ENCODE measurements around the gene SORCS2.

SORCS2 gene

GRCh38 chr4:7631288-7632014, 439.1 kb downstream of the SORCS2 start:
- no peak for DNase-seq

GRCh38 chr4:7632341-7632740, 440.0 kb downstream of the SORCS2 start:
- DNase-seq: no peak

DNA sequence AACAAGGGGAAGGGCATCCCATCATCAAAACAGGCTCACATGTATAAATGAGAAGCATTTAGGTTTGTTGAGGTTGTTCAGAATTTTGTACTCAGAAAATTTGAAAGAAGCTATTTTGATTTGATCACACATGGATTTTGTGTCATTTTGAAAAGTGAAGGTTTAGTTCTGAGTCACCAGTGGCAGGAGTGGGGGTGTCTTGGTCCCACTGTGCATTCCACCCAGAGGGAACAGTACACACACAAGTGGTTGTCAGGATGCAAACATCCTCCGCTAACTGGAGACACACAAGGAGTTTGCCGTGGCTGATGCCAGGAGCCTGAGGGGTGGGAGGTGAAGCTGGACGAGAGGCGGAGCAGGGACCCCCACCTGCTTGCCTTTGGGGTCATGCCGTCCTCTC, 440.6 kb downstream of the SORCS2 start:
- no peak for DNase-seq

DNA sequence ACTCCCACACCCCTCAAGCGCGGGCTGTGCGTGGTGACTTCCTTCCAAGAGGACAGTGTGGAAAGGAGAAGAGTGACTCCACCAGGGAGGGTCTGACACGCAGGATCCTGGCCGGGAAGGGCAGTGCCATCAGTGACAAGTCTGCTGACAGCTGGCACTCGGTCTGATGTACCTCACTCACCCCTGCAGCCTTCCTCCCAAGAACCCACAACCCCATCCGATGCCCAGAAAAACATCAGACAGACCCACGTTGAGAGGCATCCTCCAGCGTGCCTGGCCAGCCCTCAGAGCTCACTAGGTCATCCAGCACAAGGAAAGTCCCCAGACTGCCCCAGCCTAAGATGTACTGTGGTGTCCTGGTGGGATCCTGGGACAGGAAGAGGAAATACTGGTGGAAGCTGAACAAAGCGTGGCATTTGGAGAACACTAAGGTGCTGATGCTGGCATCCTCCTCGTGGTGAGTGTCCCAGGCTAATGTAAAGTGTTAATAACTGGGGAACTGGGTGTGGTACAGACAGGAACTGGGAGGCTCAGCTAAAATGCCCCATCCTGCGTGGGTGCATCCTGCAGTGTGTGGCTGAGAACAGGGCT, 442.4 kb downstream of the SORCS2 start:
- DNase-seq: no peak

GRCh38 chr4:7635445-7636239, 443.3 kb downstream of the SORCS2 start:
- no peak for DNase-seq

- no peak for DNase-seq
Observed at GRCh38 chr4:7636240-7636508, 443.8 kb downstream of the SORCS2 start.

- no peak for DNase-seq
Observed at GRCh38 chr4:7637139-7637538, 444.8 kb downstream of the SORCS2 start.

DNA sequence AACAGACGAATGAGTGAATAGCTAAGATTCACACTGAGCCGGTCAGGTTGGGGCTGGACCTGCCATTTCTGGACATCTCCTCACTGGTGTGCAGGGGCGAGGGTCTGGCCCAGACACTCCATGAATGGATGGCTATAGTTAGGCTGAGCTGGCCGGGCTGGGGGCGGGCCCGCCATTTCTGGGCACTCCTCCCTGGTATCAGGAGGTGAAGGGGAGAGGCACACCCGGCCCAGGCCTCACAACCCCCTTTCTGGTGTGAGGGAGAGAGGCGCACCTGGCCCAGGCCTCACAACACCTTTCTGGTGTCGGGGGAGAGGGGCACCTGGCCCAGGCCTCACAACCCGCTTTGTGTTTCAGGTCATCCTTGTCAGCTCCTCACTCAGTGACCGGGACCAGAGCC, 445.6 kb downstream of the SORCS2 start:
- DNase-seq: no peak

DNA sequence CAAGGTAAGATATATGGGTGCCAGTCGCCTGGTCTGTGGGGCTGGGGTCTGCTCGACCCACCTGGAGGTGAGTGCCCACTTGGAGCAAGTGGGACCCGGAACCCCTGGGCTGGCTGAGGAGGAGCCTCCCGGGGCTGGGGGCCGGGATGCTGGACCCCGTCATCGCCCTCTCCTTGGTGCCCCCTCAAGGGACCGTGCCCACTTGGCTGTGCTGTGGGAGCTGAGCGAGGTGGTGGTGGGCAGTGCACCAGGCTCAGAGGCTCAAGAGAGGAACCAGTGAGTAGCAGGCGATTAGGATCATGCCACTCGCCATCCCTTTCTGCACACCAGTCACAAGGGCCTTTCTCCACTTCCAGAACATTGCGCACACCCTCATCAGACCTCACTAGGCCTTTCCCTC, 446.2 kb downstream of the SORCS2 start:
- DNase-seq: no peak

DNA sequence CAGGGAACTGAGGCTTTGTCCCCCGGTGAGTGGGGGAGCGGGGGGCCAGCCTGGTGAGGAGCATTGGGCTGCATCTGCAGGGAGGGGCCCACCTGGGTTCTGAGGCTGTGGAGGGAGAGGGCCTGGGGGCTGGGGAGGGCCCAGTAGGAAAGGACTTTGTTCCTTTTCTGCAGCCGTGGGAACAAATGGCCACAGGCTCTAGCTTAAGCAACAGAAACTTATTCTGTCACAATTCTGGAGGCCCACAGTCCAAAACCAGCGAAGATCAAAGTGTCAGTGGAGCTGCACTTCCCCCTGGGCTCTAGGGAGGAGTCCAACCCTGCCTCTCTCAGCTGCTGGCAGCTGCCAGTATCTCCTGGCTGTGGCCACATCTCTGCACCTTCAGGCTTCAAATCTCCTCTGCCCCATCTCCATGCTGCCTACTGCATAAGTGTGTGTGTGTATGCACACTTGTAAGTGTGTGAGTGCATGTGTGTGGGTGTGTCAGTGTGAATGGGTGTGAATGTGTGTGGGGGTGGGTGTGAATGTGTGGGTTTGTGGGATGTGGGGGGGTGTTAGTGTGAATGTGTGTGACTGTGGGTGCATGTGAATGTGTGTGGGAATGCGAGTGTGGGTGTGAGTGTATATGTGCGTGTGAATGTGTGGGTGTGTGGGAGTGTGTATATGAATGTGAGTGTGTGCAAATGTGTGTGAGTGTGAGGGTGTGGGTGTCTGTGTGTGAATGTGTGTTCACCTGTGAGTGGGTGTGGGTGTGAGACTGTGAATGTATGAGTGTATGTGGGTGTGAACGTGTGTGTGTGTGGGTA, 446.8 kb downstream of the SORCS2 start:
- DNase-seq: no peak

DNA sequence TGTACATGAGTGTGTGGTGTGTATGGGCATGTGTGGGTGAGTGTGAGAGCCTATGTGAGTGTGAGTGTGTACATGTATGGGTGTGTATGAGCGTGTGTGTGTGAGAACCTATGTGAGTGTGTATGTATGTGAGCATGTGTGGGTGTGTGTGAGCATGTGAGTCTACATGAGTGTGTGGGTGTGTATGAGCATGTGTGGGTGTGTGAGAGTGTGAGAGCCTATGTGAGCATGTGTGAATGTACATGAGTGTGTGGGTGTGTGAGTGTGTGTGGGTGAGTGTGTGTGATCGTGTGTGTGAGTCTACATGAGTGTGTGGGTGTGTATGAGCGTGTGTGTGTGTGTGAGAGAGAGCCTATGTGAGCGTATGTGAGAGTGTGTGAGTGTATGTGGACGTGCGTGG, 447.8 kb downstream of the SORCS2 start:
- DNase-seq: no peak

GRCh38 chr4:7641712-7642111, 449.4 kb downstream of the SORCS2 start:
- no peak for DNase-seq

- DNase-seq: no peak
Observed at GRCh38 chr4:7642741-7643458, 450.6 kb downstream of the SORCS2 start.

- DNase-seq: no peak
Observed at GRCh38 chr4:7645158-7645557, 452.8 kb downstream of the SORCS2 start.

DNA sequence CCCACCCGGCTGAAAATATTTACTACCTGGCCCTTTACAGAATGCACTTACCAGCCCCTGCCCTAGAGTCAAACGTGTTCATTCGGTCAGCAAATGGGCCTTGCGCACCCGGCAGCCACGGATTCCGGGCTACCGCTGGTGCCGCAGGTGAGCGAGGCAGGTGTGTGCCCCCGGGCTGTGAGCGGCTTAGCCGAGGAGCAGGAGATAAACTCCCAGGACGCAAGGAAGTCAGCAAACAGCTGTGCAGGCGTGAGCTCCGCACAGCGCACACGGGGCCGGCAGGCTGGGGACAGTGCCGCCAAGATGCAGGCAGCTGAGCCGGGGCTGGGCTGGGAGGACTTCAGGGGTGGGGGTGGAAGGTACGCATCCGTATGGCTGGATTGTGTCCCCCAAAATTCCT, 453.6 kb downstream of the SORCS2 start:
- no peak for DNase-seq

GRCh38 chr4:7646384-7647061, 454.2 kb downstream of the SORCS2 start:
- DNase-seq: no peak

GRCh38 chr4:7647186-7647585, 454.8 kb downstream of the SORCS2 start:
- DNase-seq: no peak

GRCh38 chr4:7647600-7648543, 455.5 kb downstream of the SORCS2 start:
- no peak for DNase-seq

DNA sequence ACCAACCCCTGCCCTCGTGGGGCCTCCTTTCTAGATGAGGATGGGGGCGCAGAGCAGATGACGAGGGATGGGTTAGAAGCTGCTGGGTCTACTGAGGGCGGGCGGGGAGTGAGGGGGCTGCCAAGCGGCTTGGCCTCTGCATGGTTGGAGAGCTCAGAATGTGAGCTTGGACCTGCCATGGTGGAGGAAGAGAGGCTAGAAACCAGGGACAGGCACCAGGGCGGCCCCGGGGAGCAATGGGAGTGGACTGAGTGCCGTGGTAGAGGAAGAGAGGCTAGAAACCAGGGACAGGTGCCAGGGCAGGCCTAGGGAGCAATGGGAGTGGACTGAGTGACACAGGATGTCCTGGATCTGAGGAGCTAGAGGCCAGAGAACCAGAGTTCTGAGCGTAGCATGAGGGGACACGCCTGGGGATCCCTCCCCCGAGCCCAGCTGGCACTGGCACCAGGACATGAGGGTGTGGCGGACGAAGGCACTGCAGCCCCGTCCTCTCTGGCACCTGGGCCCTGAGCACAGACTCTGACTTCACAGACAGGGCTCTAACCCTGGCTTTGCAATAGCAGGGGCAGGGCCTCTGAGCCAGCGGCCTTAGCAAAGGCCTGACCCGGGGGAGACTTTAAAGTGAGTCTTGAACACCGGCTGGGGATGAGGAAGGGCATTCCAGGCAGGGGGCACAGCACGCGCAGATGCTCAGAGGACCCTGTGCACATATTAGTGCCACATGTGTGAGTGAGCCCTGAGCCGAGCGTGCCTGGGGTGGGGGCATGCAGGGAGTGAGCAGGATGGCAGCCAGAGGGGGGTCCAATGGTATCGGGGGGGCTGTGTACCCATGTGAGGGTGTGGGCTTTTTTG, 456.4 kb downstream of the SORCS2 start:
- no peak for DNase-seq

DNA sequence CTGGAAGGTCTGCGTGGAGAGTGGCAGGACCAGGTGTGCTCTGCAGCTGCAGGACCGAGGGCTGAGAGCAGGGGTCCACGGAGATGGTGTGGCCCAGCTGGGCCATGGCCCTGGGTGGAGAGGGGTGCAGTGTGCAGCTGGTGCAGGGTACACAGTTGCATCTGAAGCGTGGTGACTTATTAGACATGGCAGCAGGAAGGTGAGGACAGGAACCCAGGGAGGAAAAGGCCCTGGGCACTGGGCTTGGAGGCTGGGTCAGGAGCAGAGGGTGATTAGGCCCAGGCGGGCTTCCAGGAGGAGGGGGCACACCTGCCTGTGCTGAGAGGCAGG, 457.0 kb downstream of the SORCS2 start:
- DNase-seq: no peak

Measured in NCI-H2107 (cell line).